Measurements from ENCODE around the gene TPCN1. TPM values are rescaled to one million over a fixed set of nuclear protein-coding genes. Genes with fewer than 3 reads are reported as not detected.

TPCN1 gene
- total RNA-seq, 1 experiment from 2014 or later, result 29.7 TPM

- TF ChIP-seq ZFX (IDR thresholded peaks at IDR 0.05) (no peak), JUND (IDR thresholded peaks at IDR 0.05) (no peak), CTCF (IDR thresholded peaks at IDR 0.05 in 2 of 3, conservative IDR thresholded peaks at IDR 0.05 in 1 of 3; ENCODE audit: borderline replicate concordance in 1 of 3, insufficient read depth in 1 of 3, low read depth in 2 of 3, low read length in 2 of 3) (peak in 2 of 3 experiments; percentile 6 to 18; a peak in 1 of 6 replicates), POLR2AphosphoS5 (IDR thresholded peaks at IDR 0.05; ENCODE audit: low read depth, low read length) (no peak), SRF (IDR thresholded peaks at IDR 0.05; ENCODE audit: low read depth) (0 out of 2 replicates have a peak, but pooled peaks have one; percentile 38), REST (IDR thresholded peaks at IDR 0.05; ENCODE audit: low read depth) (no peak), ZBTB33 (IDR thresholded peaks at IDR 0.05; ENCODE audit: extremely low read depth, insufficient replicate concordance, low read length) (no peak), RAD21 (IDR thresholded peaks at IDR 0.05; ENCODE audit: low read depth) (peak; percentile 16; the same call in 1 of the 2 replicates), CBX3 (IDR thresholded peaks at IDR 0.05; ENCODE audit: low read depth) (peak; percentile 48; the same call in 1 of the 2 replicates), SP1 (IDR thresholded peaks at IDR 0.05; ENCODE audit: low read depth) (no peak), MAX (IDR thresholded peaks at IDR 0.05) (no peak)
- ATAC-seq (peak; percentile 63), DNase-seq (ENCODE audit: low read depth, low spot score) (no peak)
- H3K9me3 ChIP-seq (ENCODE audit: control insufficient read depth in 1 of 2, insufficient read depth in 1 of 2, low read depth in 1 of 2, low read length in 2 of 2), result no peaks in the 10 kb centered on the region
- no peaks in the 10 kb centered on the region for H4K20me1 ChIP-seq (ENCODE audit: insufficient read depth)
- H3K9ac ChIP-seq (ENCODE audit: low read length), result no peak overlapping the region
- ChIA-PET CTCF (interaction anchor here (1.0 kb wide), 1 partner anchor 115 kb away, joined by 3 read pairs; no protein-coding TSS in a partner anchor), RAD21 (ENCODE audit: low non-redundant PET in 1 of 2, low total read pairs in 2 of 2, uncharacterized antibody in 2 of 2, unreplicated experiment in 2 of 2) (no interaction called here), POLR2A (no interaction called here)
- peaks cover 18 to 26% of the 10 kb centered on the region in 2 experiments; a peak in 3 of 4 replicates for H3K36me3 ChIP-seq (ENCODE audit: control insufficient read depth in 1 of 2, insufficient read depth in 2 of 2, low read length in 2 of 2)
- no peak overlapping the region for H3K4me2 ChIP-seq (ENCODE audit: low read length)
- intact Hi-C loops (cut with micrococcal nuclease), result no loop called here
- no TSS peak for BruUV-seq (replicated peaks)
- no peak overlapping the region for H3K4me3 ChIP-seq (replicated peaks in 1 of 2; ENCODE audit: low read depth in 1 of 2, low read length in 2 of 2)
- no peak overlapping the region for H2AFZ ChIP-seq (ENCODE audit: low read depth, low read length, poor library complexity, severe bottlenecking)
- no peaks in the 10 kb centered on the region for H3K79me2 ChIP-seq (ENCODE audit: insufficient read depth, low read length)
- no peaks in the 10 kb centered on the region for H3K9me2 ChIP-seq (ENCODE audit: insufficient read depth)
- H3K4me1 ChIP-seq (ENCODE audit: control insufficient read depth in 1 of 2, insufficient read depth in 2 of 2, low read length in 2 of 2), result peaks cover 0 to 7% of the 10 kb centered on the region in 2 experiments; a peak in 2 of 4 replicates
- no peaks in the 10 kb centered on the region for H3K27me3 ChIP-seq (ENCODE audit: insufficient read depth, low read length)
- H3K27ac ChIP-seq (ENCODE audit: low read depth, low read length), result no peak overlapping the region
Measured at GRCh38 chr12:113310489-113310888, 89.2 kb downstream of the TPCN1 start.

All from HCT116 (cell line).